SK-N-SH treated with all-trans-retinoic acid at 6 μM for 48 hours (cell line): Measurements from ENCODE around the gene CDKN1A.

ENCODE experiments used
- CREB5 ChIP-seq: fragments of 250-450 bp; sonication (Bioruptor Pico); IDR thresholded peaks from 2 replicates; pipeline ENCODE4 v1.5.1; 2020; ENCODE audit warnings: low read depth, mild to moderate bottlenecking, moderate library complexity
- CSDC2 ChIP-seq: fragments of 250-450 bp; sonication (Bioruptor Pico); IDR thresholded peaks from 2 replicates; pipeline ENCODE4 v1.5.0; 2020; ENCODE audit warnings: mild to moderate bottlenecking, moderate library complexity
- CSRNP3 ChIP-seq: fragments of 250-450 bp; sonication (Bioruptor Pico); IDR thresholded peaks from 2 replicates; pipeline ENCODE4 v1.5.1; 2021; ENCODE audit warnings: mild to moderate bottlenecking, moderate library complexity
- ISL1 ChIP-seq: fragments of 250-450 bp; sonication (Bioruptor Pico); IDR thresholded peaks from 2 replicates; pipeline ENCODE4 v2.1.2; 2022; ENCODE audit warnings: mild to moderate bottlenecking, moderate library complexity
- TSHZ2 ChIP-seq: fragments of 250-450 bp; sonication (Bioruptor Pico); IDR thresholded peaks from 2 replicates; pipeline ENCODE4 v1.5.0; 2020; ENCODE audit warnings: mild to moderate bottlenecking, moderate library complexity
- ZFP30 ChIP-seq: fragments of 450-650 bp; formaldehyde crosslinking; IDR thresholded peaks from 2 replicates; pipeline ENCODE4 v1.5.0; 2022; ENCODE audit warnings: mild to moderate bottlenecking, moderate library complexity
- ZNF565 ChIP-seq: fragments of 450-650 bp; formaldehyde crosslinking; conservative IDR thresholded peaks from 2 replicates; pipeline ENCODE4 v1.5.0; 2020; ENCODE audit warnings: low read depth, mild to moderate bottlenecking, moderate library complexity
- ZNF70 ChIP-seq: fragments of 450-650 bp; formaldehyde crosslinking; IDR thresholded peaks from 2 replicates; pipeline ENCODE4 v1.5.0; 2020; ENCODE audit warnings: mild to moderate bottlenecking, moderate library complexity

GRCh38 chr6:36706339-36706738 lies 27.8 kb downstream of the CDKN1A start:
- no peak for TF ChIP-seq ZNF70
- TF ChIP-seq CREB5 (CRISPR knock-in tag) = no peak
- no peak for TF ChIP-seq CSRNP3 (CRISPR knock-in tag)
- TF ChIP-seq ISL1 = no peak
- TF ChIP-seq ZNF565 = no peak
- TF ChIP-seq ZFP30 (CRISPR knock-in tag) = no peak
- TF ChIP-seq TSHZ2 (CRISPR knock-in tag) = no peak
- TF ChIP-seq CSDC2 (CRISPR knock-in tag) = no peak
